Body of pancreas (tissue), 4 donors: Measurements from ENCODE around the gene RNPEP.

Experiments used
- CTCF ChIP-seq, 7 experiments: fragments of 450-650 bp in 4 of 7; fragments of 200-600 bp in 3 of 7; sonication (generic) in 3 of 7; IDR thresholded peaks; one replicate each; pipeline ENCODE4 v1.5.1; 2016 to 2019; ENCODE audit warnings: antibody characterized with exemption in 7 of 7
- POLR2A ChIP-seq, 3 donors: fragments of 450-650 bp; IDR thresholded peaks; one replicate each; pipeline ENCODE4 v1.6.1; 2016; ENCODE audit warnings: antibody characterized with exemption in 3 of 3, mild to moderate bottlenecking in 2 of 3

- TF ChIP-seq POLR2A (IDR thresholded peaks at IDR 0.05) (no peak), CTCF (IDR thresholded peaks at IDR 0.05) (no peak)
These were observed 66.7 kb downstream of the RNPEP start for GRCh38 chr1:202049129-202049528.
